Smooth muscle cell (in vitro differentiated cells): ENCODE data around the gene ARHGAP22. TPM values are rescaled to one million over a fixed set of nuclear protein-coding genes. Genes with fewer than 3 reads are reported as not detected.

ENCODE experiments used
- DNase-seq: peaks from one replicate; lab custom pipeline; 2025; ENCODE audit not compliant: unreplicated experiment; lab: John Stamatoyannopoulos, UW
- H2AFZ ChIP-seq: fragments of 200-600 bp; sonication (generic); 2 replicates; pipeline ENCODE4 v1.6.0; 2016; ENCODE audit warnings: antibody characterized with exemption, low read depth, mild to moderate bottlenecking
- H3F3A ChIP-seq: fragments of 200-600 bp; sonication (generic); 2 replicates; pipeline ENCODE4 v1.6.0; 2017; ENCODE audit warnings: antibody characterized with exemption, low read depth
- H3K27ac ChIP-seq: fragments of 200-600 bp; sonication (generic); 2 replicates; pipeline ENCODE4 v1.5.1; 2016; ENCODE audit warnings: low read depth, mild to moderate bottlenecking
- H3K27me3 ChIP-seq: fragments of 200-600 bp; sonication (generic); 2 replicates; pipeline ENCODE4 v1.6.1; 2016; ENCODE audit warnings: low read depth, mild to moderate bottlenecking
- H3K36me3 ChIP-seq: fragments of 200-600 bp; sonication (generic); 2 replicates; pipeline ENCODE4 v1.5.1; 2016; ENCODE audit warnings: low read depth
- H3K4me1 ChIP-seq: fragments of 200-600 bp; sonication (generic); 2 replicates; pipeline ENCODE4 v1.5.1; 2016; ENCODE audit warnings: low read depth
- H3K4me2 ChIP-seq: fragments of 200-600 bp; sonication (generic); 2 replicates; pipeline ENCODE4 v1.6.0; 2016; ENCODE audit warnings: mild to moderate bottlenecking
- H3K4me3 ChIP-seq: fragments of 200-600 bp; sonication (generic); 2 replicates; pipeline ENCODE4 v1.5.1; 2016; ENCODE audit warnings: mild to moderate bottlenecking
- H3K79me2 ChIP-seq: fragments of 200-600 bp; sonication (generic); 2 replicates; pipeline ENCODE4 v1.6.0; 2016; ENCODE audit warnings: low read depth, mild to moderate bottlenecking
- H3K9ac ChIP-seq: fragments of 200-600 bp; sonication (generic); 2 replicates; pipeline ENCODE4 v1.6.0; 2016; ENCODE audit warnings: low read depth
- H3K9me3 ChIP-seq: fragments of 200-600 bp; sonication (generic); replicated peaks from 2 replicates; pipeline ENCODE4 v1.5.1; 2016; ENCODE audit warnings: low read depth
- H4K20me1 ChIP-seq: fragments of 200-600 bp; sonication (generic); 2 replicates; pipeline ENCODE4 v1.6.0; 2016; ENCODE audit warnings: low read depth
- WGBS: methylation state at CpG from one replicate; pipeline ENCODE4 v1.1.7; 2016; ENCODE audit warnings: low lambda C conversion rate; 5-methylcytosine and 5-hydroxymethylcytosine counted together
- polyA plus RNA-seq: library from polyadenylated mRNA; unstranded; fragments of >200 nt; fragmentation: Nextera tagmentation; extraction: Ambion mirVana; gene quantifications from 2 replicates; pipeline ENCODE4 v1.2.1, GENCODE V29; 2016
- total RNA-seq: library from RNA; depleted of rRNA; stranded (reverse); fragments of >200 nt; gene quantifications from 2 replicates; pipeline ENCODE4 v1.2.3, GENCODE V29; 2014
- TF ChIP-seq, protein P1 (sequence below): fragments of 200-600 bp; sonication (generic); IDR thresholded peaks from 2 replicates; pipeline ENCODE4 v1.5.1; 2017; ENCODE audit warnings: borderline replicate concordance, mild to moderate bottlenecking, antibody characterized with exemption; ENCODE audit not compliant: insufficient read depth, poor library complexity, severe bottlenecking

Gene ARHGAP22
- total and polyA plus RNA-seq, 2 experiments from 2014 or later = 1.8 to 8.8 TPM

DNA sequence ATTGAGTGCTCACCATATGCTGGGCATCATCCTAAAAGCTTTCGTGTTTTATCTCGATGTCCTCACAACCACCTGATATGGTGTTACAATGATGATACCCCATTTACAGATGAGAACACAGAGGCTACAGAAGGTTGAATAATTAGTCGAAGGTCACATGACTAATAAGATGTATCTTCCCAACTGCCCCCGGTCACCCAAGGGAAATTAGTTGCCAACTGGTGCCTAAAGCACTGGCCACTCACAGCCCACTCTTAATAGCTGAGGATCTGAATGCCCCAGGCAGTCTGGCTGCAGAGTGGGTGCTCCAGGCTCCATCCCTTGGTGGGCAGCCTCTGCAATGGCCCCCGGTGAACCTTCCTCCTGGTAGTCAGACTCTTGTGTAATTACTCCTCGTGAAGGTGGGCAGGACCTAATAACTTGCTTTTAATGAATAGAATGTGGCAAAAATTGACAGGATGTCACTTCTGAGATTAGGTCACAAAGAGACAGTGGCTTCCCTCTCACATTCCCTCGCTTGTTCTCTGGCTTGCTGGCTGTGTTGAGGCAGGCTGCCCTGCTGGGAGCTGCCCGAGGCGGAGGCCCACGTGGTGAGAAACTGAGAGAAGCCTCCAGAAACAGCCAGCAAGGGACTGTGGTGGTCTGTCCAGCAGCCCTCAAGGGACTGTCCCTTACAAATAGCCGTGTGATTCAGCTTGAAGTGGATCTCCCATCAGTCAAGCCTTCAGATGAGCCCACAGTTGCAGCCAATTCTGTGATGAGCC lies 109.4 kb downstream of the ARHGAP22 start:
- Histone ChIP-seq H3K36me3 (no peaks in the 10 kb centered on the region), H3F3A (no peaks in the 10 kb centered on the region), H3K4me1 (no peaks in the 10 kb centered on the region), H3K4me2 (no peak overlapping the region), H3K27me3 (no peaks in the 10 kb centered on the region), H3K4me3 (no peak overlapping the region), H3K9me3 (no peaks in the 10 kb centered on the region), H3K27ac (no peak overlapping the region), H3K9ac (no peak overlapping the region), H2AFZ (no peak overlapping the region), H3K79me2 (no peaks in the 10 kb centered on the region), H4K20me1 (no peaks in the 10 kb centered on the region)
- 86% methylated on average over 11 of the region's 11 CpGs for WGBS
- TF ChIP-seq, protein P1, sequence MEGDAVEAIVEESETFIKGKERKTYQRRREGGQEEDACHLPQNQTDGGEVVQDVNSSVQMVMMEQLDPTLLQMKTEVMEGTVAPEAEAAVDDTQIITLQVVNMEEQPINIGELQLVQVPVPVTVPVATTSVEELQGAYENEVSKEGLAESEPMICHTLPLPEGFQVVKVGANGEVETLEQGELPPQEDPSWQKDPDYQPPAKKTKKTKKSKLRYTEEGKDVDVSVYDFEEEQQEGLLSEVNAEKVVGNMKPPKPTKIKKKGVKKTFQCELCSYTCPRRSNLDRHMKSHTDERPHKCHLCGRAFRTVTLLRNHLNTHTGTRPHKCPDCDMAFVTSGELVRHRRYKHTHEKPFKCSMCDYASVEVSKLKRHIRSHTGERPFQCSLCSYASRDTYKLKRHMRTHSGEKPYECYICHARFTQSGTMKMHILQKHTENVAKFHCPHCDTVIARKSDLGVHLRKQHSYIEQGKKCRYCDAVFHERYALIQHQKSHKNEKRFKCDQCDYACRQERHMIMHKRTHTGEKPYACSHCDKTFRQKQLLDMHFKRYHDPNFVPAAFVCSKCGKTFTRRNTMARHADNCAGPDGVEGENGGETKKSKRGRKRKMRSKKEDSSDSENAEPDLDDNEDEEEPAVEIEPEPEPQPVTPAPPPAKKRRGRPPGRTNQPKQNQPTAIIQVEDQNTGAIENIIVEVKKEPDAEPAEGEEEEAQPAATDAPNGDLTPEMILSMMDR = no peak
- no peak for DNase-seq

DNA sequence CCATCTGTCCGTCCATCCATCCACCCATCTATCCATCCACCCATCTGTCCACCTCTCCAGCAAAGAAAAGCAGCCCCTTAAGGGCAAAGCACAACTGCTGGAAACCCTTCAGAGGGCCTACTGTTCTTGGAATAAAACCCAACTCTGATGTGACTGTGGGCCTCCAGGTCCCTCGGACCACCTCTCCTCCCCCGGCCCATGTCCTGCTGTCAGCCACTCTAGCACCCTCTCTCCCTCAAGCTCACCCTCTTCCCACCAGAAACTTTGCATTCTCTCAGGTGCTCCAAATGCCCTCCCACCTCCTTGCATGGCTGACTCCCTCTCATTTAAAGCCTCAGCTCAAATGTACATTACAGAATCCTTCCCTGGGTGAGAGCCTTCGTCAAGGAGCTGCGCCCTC lies 110.3 kb downstream of the ARHGAP22 start:
- no peak overlapping the region for H2AFZ ChIP-seq
- no peak overlapping the region for H3K4me3 ChIP-seq
- no peak overlapping the region for H3K4me2 ChIP-seq
- no peak overlapping the region for H3K27ac ChIP-seq
- TF ChIP-seq, protein P1 = no peak
- no peaks in the 10 kb centered on the region for H3K9me3 ChIP-seq
- H4K20me1 ChIP-seq = no peaks in the 10 kb centered on the region
- H3F3A ChIP-seq = no peaks in the 10 kb centered on the region
- DNase-seq = no peak
- 87% methylated on average over 5 of the region's 5 CpGs for WGBS
- no peaks in the 10 kb centered on the region for H3K36me3 ChIP-seq
- no peaks in the 10 kb centered on the region for H3K4me1 ChIP-seq
- no peak overlapping the region for H3K9ac ChIP-seq
- H3K79me2 ChIP-seq = no peaks in the 10 kb centered on the region
- H3K27me3 ChIP-seq = no peaks in the 10 kb centered on the region

DNA sequence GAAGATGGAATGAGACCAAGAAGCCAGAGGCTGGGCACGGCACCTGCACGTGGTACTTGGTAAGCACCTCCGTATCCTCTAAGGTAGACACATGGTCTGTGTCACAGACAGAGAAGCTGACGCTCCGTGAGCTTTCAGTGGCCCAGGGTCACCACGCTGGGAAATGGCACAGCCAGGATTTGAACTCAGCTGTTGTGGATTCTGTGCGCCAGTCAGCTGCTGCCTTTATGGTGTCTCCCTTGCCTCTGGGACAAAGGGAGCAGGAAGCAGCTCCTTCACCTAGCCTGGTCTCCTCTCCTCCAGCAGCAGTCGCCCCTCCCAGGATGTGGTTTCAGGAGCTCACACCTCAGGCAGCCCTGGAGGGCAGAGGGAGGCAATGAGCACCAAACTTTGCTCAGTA lies 110.8 kb downstream of the ARHGAP22 start:
- Histone ChIP-seq H2AFZ (no peak overlapping the region), H3K4me3 (no peak overlapping the region), H3K79me2 (no peaks in the 10 kb centered on the region), H3F3A (no peaks in the 10 kb centered on the region), H3K36me3 (no peaks in the 10 kb centered on the region), H3K9me3 (no peaks in the 10 kb centered on the region), H3K4me1 (no peaks in the 10 kb centered on the region), H3K9ac (no peak overlapping the region), H4K20me1 (no peaks in the 10 kb centered on the region), H3K4me2 (no peak overlapping the region), H3K27me3 (no peaks in the 10 kb centered on the region), H3K27ac (no peak overlapping the region)
- TF ChIP-seq, protein P1 = no peak
- WGBS = 85% methylated on average over 8 of the region's 8 CpGs
- DNase-seq = no peak
